ENCODE data around the gene CAB39.

CAB39 gene

GRCh38 chr2:230711224-230711623 lies 1.4 kb upstream of the CAB39 start:
- Histone ChIP-seq H3K4me3 (replicated peaks; ENCODE audit: insufficient read depth, low read length) (no peak overlapping the region), H3K27ac (replicated peaks) (peak overlapping the region; percentile 60), H3K27me3 (ENCODE audit: insufficient read depth, poor library complexity, severe bottlenecking) (no peaks in the 10 kb centered on the region)
- DNase-seq (ENCODE audit: low read depth in 1 of 2, low spot score in 1 of 2) = peak in 1 of 2 experiments; percentile 81
- TF ChIP-seq CTCF (IDR thresholded peaks at IDR 0.05; ENCODE audit: insufficient read depth, low read length) (no peak), POLR2AphosphoS5 (IDR thresholded peaks at IDR 0.05; ENCODE audit: low read depth) (0 out of 2 replicates have a peak, but pooled peaks have one; percentile 23), SPI1 (IDR thresholded peaks at IDR 0.05; ENCODE audit: borderline replicate concordance, low read depth) (peak; percentile 99)

GRCh38 chr2:230713331-230714135 lies 891 bp downstream of the CAB39 start:
- TF ChIP-seq REST (IDR thresholded peaks at IDR 0.05; ENCODE audit: insufficient replicate concordance, low read depth) (no peak), SPI1 (IDR thresholded peaks at IDR 0.05; ENCODE audit: borderline replicate concordance, low read depth) (no peak), POLR2AphosphoS5 (IDR thresholded peaks at IDR 0.05; ENCODE audit: low read depth) (no peak), CTCF (IDR thresholded peaks at IDR 0.05; ENCODE audit: insufficient read depth, low read length) (no peak), GABPA (IDR thresholded peaks at IDR 0.05; ENCODE audit: low read depth) (no peak)
- peak in 1 of 2 experiments; percentile 35 for DNase-seq (ENCODE audit: low read depth in 1 of 2, low spot score in 1 of 2)
- peak overlapping the region; percentile 84 for H3K4me3 ChIP-seq (replicated peaks; ENCODE audit: insufficient read depth, low read length)
- H3K27ac ChIP-seq (replicated peaks) = peak overlapping the region; percentile 82
- H3K27me3 ChIP-seq (ENCODE audit: insufficient read depth, poor library complexity, severe bottlenecking) = no peaks in the 10 kb centered on the region

- DNase-seq (ENCODE audit: low read depth in 1 of 2, low spot score in 1 of 2) = peak in 1 of 2 experiments; percentile 58
- no peak for TF ChIP-seq GABPA (IDR thresholded peaks at IDR 0.05; ENCODE audit: low read depth)
- Histone ChIP-seq H3K27ac (replicated peaks) (peak overlapping the region; percentile 82), H3K27me3 (ENCODE audit: insufficient read depth, poor library complexity, severe bottlenecking) (no peaks in the 10 kb centered on the region), H3K4me3 (replicated peaks; ENCODE audit: insufficient read depth, low read length) (peak overlapping the region; percentile 84)
These were observed 1.5 kb downstream of the CAB39 start for GRCh38 chr2:230714136-230714480.

- Histone ChIP-seq H3K27ac (replicated peaks) (peak overlapping the region; percentile 82), H3K27me3 (ENCODE audit: insufficient read depth, poor library complexity, severe bottlenecking) (no peaks in the 10 kb centered on the region), H3K4me3 (replicated peaks; ENCODE audit: insufficient read depth, low read length) (peak overlapping the region; percentile 9)
- peak in 1 of 2 experiments; percentile 25 for DNase-seq (ENCODE audit: low read depth in 1 of 2, low spot score in 1 of 2)
- TF ChIP-seq GABPA (IDR thresholded peaks at IDR 0.05; ENCODE audit: low read depth) (no peak), REST (IDR thresholded peaks at IDR 0.05; ENCODE audit: insufficient replicate concordance, low read depth) (no peak), CTCF (IDR thresholded peaks at IDR 0.05; ENCODE audit: insufficient read depth, low read length) (no peak), SPI1 (IDR thresholded peaks at IDR 0.05; ENCODE audit: borderline replicate concordance, low read depth) (peak; percentile 5; the same call in 1 of the 2 replicates), POLR2AphosphoS5 (IDR thresholded peaks at IDR 0.05; ENCODE audit: low read depth) (no peak)
These were observed 2.6 kb downstream of the CAB39 start for GRCh38 chr2:230715201-230715600.
